ENCODE results near the gene C5orf52. TPM values are rescaled to one million over a fixed set of nuclear protein-coding genes. Genes with fewer than 3 reads are reported as not detected.
"Not testable (repeated sequence)": the region's sequence is repeated elsewhere in the genome, so short reads cannot be mapped to it uniquely, and the experiment has no call there.

The C5orf52 gene
- polyA plus RNA-seq (2013, experiment 1 of 2; ENCODE audit: insufficient read length) = not detected
- polyA plus RNA-seq (2013, experiment 2 of 2; ENCODE audit: insufficient read length) = not detected

- peak; percentile 38 for DNase-seq
These were observed at the start of gene C5orf52 for GRCh38 chr5:157670662-157671591. TSS of gene C5orf52 (plus strand) at chr5:157671533. CDS start at chr5:157671615, 82 bp downstream.

- no peak for DNase-seq
These were observed 47.2 kb upstream of the C5orf52 start for GRCh38 chr5:157624144-157624543.

- DNase-seq = no peak
These were observed 44.5 kb upstream of the C5orf52 start for GRCh38 chr5:157626831-157627230.

- no peak for DNase-seq
These were observed 41.0 kb upstream of the C5orf52 start for GRCh38 chr5:157630341-157630740.

GRCh38 chr5:157640406-157641066 lies 30.8 kb upstream of the C5orf52 start:
- no peak for DNase-seq

GRCh38 chr5:157648275-157648990 lies 22.9 kb upstream of the C5orf52 start:
- peak; percentile 48 for DNase-seq

- no peak for DNase-seq
These were observed 22.2 kb upstream of the C5orf52 start for GRCh38 chr5:157649101-157649500.

- no peak for DNase-seq
These were observed 20.2 kb upstream of the C5orf52 start for GRCh38 chr5:157650991-157651611.

GRCh38 chr5:157651623-157652376 lies 19.5 kb upstream of the C5orf52 start:
- DNase-seq = peak; percentile 58

- DNase-seq = no peak
These were observed 19.0 kb upstream of the C5orf52 start, which contains the start of gene SOX30 for GRCh38 chr5:157652377-157652692. TSS of gene SOX30 (minus strand) at chr5:157652438. CDS start at chr5:157652078, 360 bp downstream.

- no peak for DNase-seq
These were observed 13.8 kb upstream of the C5orf52 start for GRCh38 chr5:157657516-157657915.

GRCh38 chr5:157658893-157659292 lies 12.4 kb upstream of the C5orf52 start:
- DNase-seq = no peak

- DNase-seq = no peak
These were observed 11.3 kb upstream of the C5orf52 start for GRCh38 chr5:157659868-157660660.

- peak; percentile 69 for DNase-seq
These were observed 5.8 kb upstream of the C5orf52 start for GRCh38 chr5:157665467-157666070.

GRCh38 chr5:157668356-157668755 lies 3.0 kb upstream of the C5orf52 start:
- no peak for DNase-seq

- DNase-seq = no peak
These were observed 1.6 kb upstream of the C5orf52 start for GRCh38 chr5:157669701-157670097.

- DNase-seq = no peak
These were observed 428 bp downstream of the C5orf52 start for GRCh38 chr5:157671592-157672330.

GRCh38 chr5:157672976-157673375 lies 1.6 kb downstream of the C5orf52 start:
- DNase-seq = no peak

- not testable (repeated sequence) for DNase-seq
These were observed 3.0 kb downstream of the C5orf52 start for GRCh38 chr5:157674351-157674750.

GRCh38 chr5:157677931-157678330 lies 6.6 kb downstream of the C5orf52 start:
- DNase-seq = no peak
